Muscle of arm (tissue), 14 donors: Measurements from ENCODE around the gene GOLGB1. TPM values are rescaled to one million over a fixed set of nuclear protein-coding genes. Genes with fewer than 3 reads are reported as not detected.
"Not testable (repeated sequence)": the region's sequence is repeated elsewhere in the genome, so short reads cannot be mapped to it uniquely, and the experiment has no call there.

Experiments
- DNase-seq: peaks from one replicate; pipeline ENCODE4 v3.0.0-alpha.2; 2013
- long read RNA-seq, 11 donors: transcript quantifications; one replicate each; lab custom pipeline, GENCODE V29; 2026
- polyA plus RNA-seq, 12 donors: library from polyadenylated mRNA; unstranded; fragments of 120-200 nt; gene quantifications; one replicate each; pipeline ENCODE4 v1.2.1, GENCODE V29; 2013; ENCODE audit not compliant: insufficient read length in 12 of 12

The GOLGB1 gene
- 10 to 100 TPM; 40.2 to 63.3 (median 47.9) TPM for polyA plus RNA-seq
- long read RNA-seq, donor 1, full-length matches to known transcripts: 1 of 60 reads
- long read RNA-seq, donor 1, partial matches to known transcripts: 59 of 60 reads
- long read RNA-seq, donor 1, other reads (novel, unspliced or antisense): 0 of 60 reads
- long read RNA-seq, donor 2, partial matches to known transcripts: 14 of 14 reads
- long read RNA-seq, donor 2, other reads (novel, unspliced or antisense): 0 of 14 reads
- long read RNA-seq, donor 3, partial matches to known transcripts: 8 of 8 reads
- long read RNA-seq, donor 3, other reads (novel, unspliced or antisense): 0 of 8 reads
- long read RNA-seq, donor 4: 0 reads
- long read RNA-seq, donor 5, full-length matches to known transcripts: 1 of 13 reads
- long read RNA-seq, donor 5, partial matches to known transcripts: 12 of 13 reads
- long read RNA-seq, donor 5, other reads (novel, unspliced or antisense): 0 of 13 reads
- long read RNA-seq, donor 6, partial matches to known transcripts: 10 of 10 reads
- long read RNA-seq, donor 6, other reads (novel, unspliced or antisense): 0 of 10 reads
- long read RNA-seq, donor 7, full-length matches to known transcripts: 1 of 1 reads
- long read RNA-seq, donor 7, partial matches to known transcripts: 0 of 1 reads
- long read RNA-seq, donor 7, other reads (novel, unspliced or antisense): 0 of 1 reads
- long read RNA-seq, donor 8, partial matches to known transcripts: 14 of 14 reads
- long read RNA-seq, donor 8, other reads (novel, unspliced or antisense): 0 of 14 reads
- long read RNA-seq, donor 9, full-length matches to known transcripts: 1 of 1 reads
- long read RNA-seq, donor 9, partial matches to known transcripts: 0 of 1 reads
- long read RNA-seq, donor 9, other reads (novel, unspliced or antisense): 0 of 1 reads
- long read RNA-seq, donor 10, partial matches to known transcripts: 6 of 6 reads
- long read RNA-seq, donor 10, other reads (novel, unspliced or antisense): 0 of 6 reads
- long read RNA-seq, donor 11, partial matches to known transcripts: 6 of 7 reads
- long read RNA-seq, donor 11, other reads (novel, unspliced or antisense): 0 of 7 reads

GRCh38 chr3:121749276-121750086, at the start of gene GOLGB1:
TSS of gene GOLGB1 (minus strand) at chr3:121749741. CDS start at chr3:121730971, 18,770 bp downstream.
- peak; percentile 97 for DNase-seq

- no peak for DNase-seq
Observed at GRCh38 chr3:121796970-121797369, 47.4 kb upstream of the GOLGB1 start.

- DNase-seq: no peak
Observed at GRCh38 chr3:121794264-121794983, 44.9 kb upstream of the GOLGB1 start.

- DNase-seq: no peak
Observed at GRCh38 chr3:121793078-121793477, 43.5 kb upstream of the GOLGB1 start.

- no peak for DNase-seq
Observed at GRCh38 chr3:121786485-121786884, 36.9 kb upstream of the GOLGB1 start.

- not testable (repeated sequence) for DNase-seq
Observed at GRCh38 chr3:121782784-121783183, 33.2 kb upstream of the GOLGB1 start.

- DNase-seq: no peak
Observed at GRCh38 chr3:121781611-121782010, 32.1 kb upstream of the GOLGB1 start.

- not testable (repeated sequence) for DNase-seq
Observed at GRCh38 chr3:121775095-121775494, 25.6 kb upstream of the GOLGB1 start.

GRCh38 chr3:121769246-121769645, 19.7 kb upstream of the GOLGB1 start:
- DNase-seq: no peak

- no peak for DNase-seq
Observed at GRCh38 chr3:121768452-121768851, 18.9 kb upstream of the GOLGB1 start.

- no peak for DNase-seq
Observed at GRCh38 chr3:121759541-121760202, 10.1 kb upstream of the GOLGB1 start.

GRCh38 chr3:121758727-121759450, 9.3 kb upstream of the GOLGB1 start:
- DNase-seq: no peak

GRCh38 chr3:121757812-121758545, 8.4 kb upstream of the GOLGB1 start:
- no peak for DNase-seq

- DNase-seq: no peak
Observed at GRCh38 chr3:121757087-121757811, 7.7 kb upstream of the GOLGB1 start.

- no peak for DNase-seq
Observed at GRCh38 chr3:121752772-121753171, 3.2 kb upstream of the GOLGB1 start.

- DNase-seq: no peak
Observed at GRCh38 chr3:121752261-121752660, 2.7 kb upstream of the GOLGB1 start.

- DNase-seq: no peak
Observed at GRCh38 chr3:121750087-121750415, 510 bp upstream of the GOLGB1 start.

GRCh38 chr3:121748680-121749275, 763 bp downstream of the GOLGB1 start:
- no peak for DNase-seq
